Measurements from ENCODE around the gene EFCAB8.

GRCh38 chr20:33010674-33011449 is 152.1 kb downstream of the EFCAB8 start:
- TF ChIP-seq CTCF (IDR thresholded peaks at IDR 0.05 in 4 of 5, conservative IDR thresholded peaks at IDR 0.05 in 1 of 5) (no peak), POLR2A (IDR thresholded peaks at IDR 0.05) (no peak)

All from gastrocnemius medialis (tissue), 4 donors.